ENCODE data around the gene PIGQ.

The PIGQ gene

GRCh38 chr16:540645-541340 is 29.0 kb upstream of the PIGQ start:
- H3K4me3 Mint-ChIP-seq, result no peak overlapping the region
- H3K36me3 Mint-ChIP-seq, result peaks cover 13 to 20% of the 10 kb centered on the region in 2 donors
- DNase-seq (no peak), ATAC-seq (replicated peaks) (no peak)
- no peaks in the 10 kb centered on the region for H3K27me3 Mint-ChIP-seq
- H3K27ac Mint-ChIP-seq, result peak overlapping the region; percentile 31
- no peaks in the 10 kb centered on the region for H3K9me3 Mint-ChIP-seq
- peaks cover 0 to 4% of the 10 kb centered on the region in 2 donors for H3K4me1 Mint-ChIP-seq

- H3K4me1 Mint-ChIP-seq, result peaks cover 0 to 4% of the 10 kb centered on the region in 2 donors
- DNase-seq, result no peak
- H3K27ac Mint-ChIP-seq, result no peak overlapping the region
- H3K9me3 Mint-ChIP-seq, result no peaks in the 10 kb centered on the region
- no peaks in the 10 kb centered on the region for H3K27me3 Mint-ChIP-seq
- peaks cover 6 to 11% of the 10 kb centered on the region in 2 donors for H3K36me3 Mint-ChIP-seq
- no peak for ATAC-seq (replicated peaks)
- no peak overlapping the region for H3K4me3 Mint-ChIP-seq
These were observed 26.2 kb upstream of the PIGQ start for GRCh38 chr16:543301-544164.

GRCh38 chr16:544517-544916 is 25.3 kb upstream of the PIGQ start:
- peaks cover 3 to 6% of the 10 kb centered on the region in 2 donors for H3K36me3 Mint-ChIP-seq
- no peaks in the 10 kb centered on the region for H3K27me3 Mint-ChIP-seq
- ATAC-seq (replicated peaks), result no peak
- no peaks in the 10 kb centered on the region for H3K9me3 Mint-ChIP-seq
- no peak overlapping the region for H3K27ac Mint-ChIP-seq
- DNase-seq, result no peak
- H3K4me1 Mint-ChIP-seq, result peaks cover 0 to 4% of the 10 kb centered on the region in 2 donors
- H3K4me3 Mint-ChIP-seq, result no peak overlapping the region

- no peak overlapping the region for H3K27ac Mint-ChIP-seq
- H3K36me3 Mint-ChIP-seq, result peaks cover 7% of the 10 kb centered on the region in 2 donors
- DNase-seq (peak; percentile 44), ATAC-seq (replicated peaks) (peak; percentile 73 to 80)
- H3K27me3 Mint-ChIP-seq, result no peaks in the 10 kb centered on the region
- no peaks in the 10 kb centered on the region for H3K9me3 Mint-ChIP-seq
- H3K4me3 Mint-ChIP-seq, result peak overlapping the region in 1 of 2 donors; percentile 21
- peaks cover 0 to 4% of the 10 kb centered on the region in 2 donors for H3K4me1 Mint-ChIP-seq
These were observed 22.6 kb upstream of the PIGQ start for GRCh38 chr16:546909-547770.

- H3K4me1 Mint-ChIP-seq, result peaks cover 0 to 4% of the 10 kb centered on the region in 2 donors
- no peak for DNase-seq
- H3K27ac Mint-ChIP-seq, result peak overlapping the region; percentile 20
- no peaks in the 10 kb centered on the region for H3K9me3 Mint-ChIP-seq
- ATAC-seq (replicated peaks), result no peak
- peaks cover 7% of the 10 kb centered on the region in 2 donors for H3K36me3 Mint-ChIP-seq
- H3K27me3 Mint-ChIP-seq, result no peaks in the 10 kb centered on the region
- no peak overlapping the region for H3K4me3 Mint-ChIP-seq
These were observed 21.2 kb upstream of the PIGQ start for GRCh38 chr16:548586-548985.

- DNase-seq, result no peak
- no peaks in the 10 kb centered on the region for H3K27me3 Mint-ChIP-seq
- no peak for ATAC-seq (replicated peaks)
- no peaks in the 10 kb centered on the region for H3K9me3 Mint-ChIP-seq
- H3K4me1 Mint-ChIP-seq, result peaks cover 0 to 4% of the 10 kb centered on the region in 2 donors
- no peak overlapping the region for H3K4me3 Mint-ChIP-seq
- H3K27ac Mint-ChIP-seq, result peak overlapping the region; percentile 65
- H3K36me3 Mint-ChIP-seq, result peaks cover 7 to 12% of the 10 kb centered on the region in 2 donors
These were observed 20.1 kb upstream of the PIGQ start for GRCh38 chr16:549544-550263.

- ATAC-seq (replicated peaks), result no peak
- DNase-seq, result no peak
- Mint-ChIP-seq H3K4me3 (no peak overlapping the region), H3K36me3 (peaks cover 4 to 10% of the 10 kb centered on the region in 2 donors), H3K4me1 (no peaks in the 10 kb centered on the region), H3K27me3 (no peaks in the 10 kb centered on the region), H3K27ac (no peak overlapping the region), H3K9me3 (no peaks in the 10 kb centered on the region)
These were observed 18.6 kb upstream of the PIGQ start for GRCh38 chr16:551210-551609.

GRCh38 chr16:552171-552570 is 17.6 kb upstream of the PIGQ start:
- Mint-ChIP-seq H3K9me3 (no peaks in the 10 kb centered on the region), H3K4me3 (no peak overlapping the region), H3K4me1 (no peaks in the 10 kb centered on the region), H3K27ac (no peak overlapping the region), H3K36me3 (peaks cover 4 to 10% of the 10 kb centered on the region in 2 donors), H3K27me3 (peaks cover 0 to under 1% of the 10 kb centered on the region in 2 donors)
- ATAC-seq (replicated peaks) (no peak), DNase-seq (no peak)

GRCh38 chr16:553601-554296 is 16.0 kb upstream of the PIGQ start:
- Mint-ChIP-seq H3K4me3 (no peak overlapping the region), H3K4me1 (peaks cover 0 to 7% of the 10 kb centered on the region in 2 donors), H3K9me3 (no peaks in the 10 kb centered on the region), H3K36me3 (peaks cover 4 to 10% of the 10 kb centered on the region in 2 donors), H3K27ac (no peak overlapping the region), H3K27me3 (peaks cover 8 to 16% of the 10 kb centered on the region in 2 donors)
- DNase-seq (no peak), ATAC-seq (replicated peaks) (no peak)

- peaks cover 8 to 21% of the 10 kb centered on the region in 2 donors for H3K27me3 Mint-ChIP-seq
- DNase-seq, result no peak
- no peak for ATAC-seq (replicated peaks)
These were observed 15.5 kb upstream of the PIGQ start for GRCh38 chr16:554297-554621.

GRCh38 chr16:554640-555365 is 15.0 kb upstream of the PIGQ start:
- DNase-seq (no peak), ATAC-seq (replicated peaks) (no peak)
- Mint-ChIP-seq H3K27ac (no peak overlapping the region), H3K4me1 (peaks cover 0 to 7% of the 10 kb centered on the region in 2 donors), H3K27me3 (peaks cover 8 to 25% of the 10 kb centered on the region in 2 donors), H3K9me3 (no peaks in the 10 kb centered on the region), H3K4me3 (no peak overlapping the region), H3K36me3 (peaks cover 6 to 10% of the 10 kb centered on the region in 2 donors)

More at GRCh38 chr16:554297-554621, 15.5 kb upstream of the PIGQ start:
- peaks cover 4 to 10% of the 10 kb centered on the region in 2 donors for H3K36me3 Mint-ChIP-seq
- no peak overlapping the region for H3K27ac Mint-ChIP-seq
- H3K9me3 Mint-ChIP-seq, result no peaks in the 10 kb centered on the region
- H3K4me3 Mint-ChIP-seq, result no peak overlapping the region
- H3K4me1 Mint-ChIP-seq, result peaks cover 0 to 7% of the 10 kb centered on the region in 2 donors

GRCh38 chr16:555528-556473 is 14.0 kb upstream of the PIGQ start:
- Mint-ChIP-seq H3K27me3 (peaks cover 8 to 25% of the 10 kb centered on the region in 2 donors), H3K36me3 (peaks cover 6 to 10% of the 10 kb centered on the region in 2 donors), H3K9me3 (no peaks in the 10 kb centered on the region), H3K27ac (no peak overlapping the region), H3K4me1 (peaks cover 0 to 7% of the 10 kb centered on the region in 2 donors), H3K4me3 (no peak overlapping the region)
- DNase-seq (no peak), ATAC-seq (replicated peaks) (no peak)

All from stimulated activated naive B cell treated with anti-CD40 and anti-IgM and Interleukin-4, amounts not matched to agents 10 μg/mL and 1 μg/mL and 100 μg/mL, for 72 hours (primary cell).